Endothelial cell (in vitro differentiated cells): ENCODE measurements around the gene SEMA4D. TPM values are rescaled to one million over a fixed set of nuclear protein-coding genes. Genes with fewer than 3 reads are reported as not detected.

ENCODE experiments used
- DNase-seq: peaks from one replicate; pipeline ENCODE4 v3.0.0; 2021; ENCODE audit warnings: low spot score
- H3K27ac Mint-ChIP-seq: one replicate; pipeline ENCODE4 v1.8.0; 2021; ENCODE audit warnings: mixed read lengths, inconsistent platforms; ENCODE audit not compliant: unreplicated experiment
- H3K27me3 Mint-ChIP-seq: one replicate; pipeline ENCODE4 v1.8.0; 2021; ENCODE audit warnings: mild to moderate bottlenecking, moderate library complexity, mixed read lengths, inconsistent platforms; ENCODE audit not compliant: unreplicated experiment
- H3K36me3 Mint-ChIP-seq: one replicate; pipeline ENCODE4 v1.8.0; 2021; ENCODE audit warnings: mild to moderate bottlenecking, low read depth, mixed read lengths, inconsistent platforms; ENCODE audit not compliant: unreplicated experiment
- H3K4me1 Mint-ChIP-seq: one replicate; pipeline ENCODE4 v1.8.0; 2021; ENCODE audit warnings: mild to moderate bottlenecking, mixed read lengths, inconsistent platforms; ENCODE audit not compliant: unreplicated experiment
- H3K4me3 Mint-ChIP-seq: one replicate; pipeline ENCODE4 v1.8.0; 2021; ENCODE audit warnings: mild to moderate bottlenecking, mixed read lengths, inconsistent platforms; ENCODE audit not compliant: unreplicated experiment
- H3K9me3 Mint-ChIP-seq: one replicate; pipeline ENCODE4 v1.8.0; 2021; ENCODE audit warnings: mixed read lengths, inconsistent platforms; ENCODE audit not compliant: unreplicated experiment
- total RNA-seq: library from RNA; stranded (reverse); fragmentation: NEBNext Ultra II Directional; extraction: Animal tissue kit (Norgen Biotek cat#: 25700); gene quantifications from one replicate; pipeline ENCODE4 v1.2.1, GENCODE V29; 2021; ENCODE audit not compliant: unreplicated experiment
- TF ChIP-seq, protein P1 (sequence below): fragments of 200-600 bp; sonication (generic); IDR thresholded peaks from one replicate; pipeline ENCODE4 v1.5.0; 2021; ENCODE audit warnings: antibody characterized with exemption; ENCODE audit not compliant: unreplicated experiment

The SEMA4D gene
- total RNA-seq, 1 donor from 2014 or later = 14.8 TPM

DNA sequence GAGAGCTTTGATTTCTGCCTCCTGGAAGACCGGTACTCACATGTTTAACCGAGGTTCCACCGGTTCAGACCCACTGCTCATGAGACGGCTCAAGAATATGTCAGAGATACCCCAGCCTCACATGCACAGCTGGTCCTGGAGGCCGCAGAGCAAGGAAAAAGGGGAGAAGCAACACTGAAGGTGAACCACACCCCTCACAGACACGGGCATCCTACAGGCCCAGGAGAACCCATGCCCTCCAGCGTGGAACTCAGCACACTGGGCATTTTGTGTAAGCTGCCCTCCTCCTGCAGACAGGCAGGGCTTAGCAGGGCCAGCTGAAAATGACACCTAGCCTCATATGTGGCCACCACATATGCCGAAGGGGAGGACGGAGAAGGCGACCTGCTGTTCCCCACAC lies 37.4 kb downstream of the SEMA4D start:
- peaks cover 6% of the 10 kb centered on the region for H3K27me3 Mint-ChIP-seq
- peaks cover 15% of the 10 kb centered on the region for H3K4me1 Mint-ChIP-seq
- H3K4me3 Mint-ChIP-seq = no peak overlapping the region
- no peaks in the 10 kb centered on the region for H3K36me3 Mint-ChIP-seq
- no peak for DNase-seq
- H3K27ac Mint-ChIP-seq = no peak overlapping the region
- H3K9me3 Mint-ChIP-seq = no peaks in the 10 kb centered on the region
- TF ChIP-seq, protein P1, sequence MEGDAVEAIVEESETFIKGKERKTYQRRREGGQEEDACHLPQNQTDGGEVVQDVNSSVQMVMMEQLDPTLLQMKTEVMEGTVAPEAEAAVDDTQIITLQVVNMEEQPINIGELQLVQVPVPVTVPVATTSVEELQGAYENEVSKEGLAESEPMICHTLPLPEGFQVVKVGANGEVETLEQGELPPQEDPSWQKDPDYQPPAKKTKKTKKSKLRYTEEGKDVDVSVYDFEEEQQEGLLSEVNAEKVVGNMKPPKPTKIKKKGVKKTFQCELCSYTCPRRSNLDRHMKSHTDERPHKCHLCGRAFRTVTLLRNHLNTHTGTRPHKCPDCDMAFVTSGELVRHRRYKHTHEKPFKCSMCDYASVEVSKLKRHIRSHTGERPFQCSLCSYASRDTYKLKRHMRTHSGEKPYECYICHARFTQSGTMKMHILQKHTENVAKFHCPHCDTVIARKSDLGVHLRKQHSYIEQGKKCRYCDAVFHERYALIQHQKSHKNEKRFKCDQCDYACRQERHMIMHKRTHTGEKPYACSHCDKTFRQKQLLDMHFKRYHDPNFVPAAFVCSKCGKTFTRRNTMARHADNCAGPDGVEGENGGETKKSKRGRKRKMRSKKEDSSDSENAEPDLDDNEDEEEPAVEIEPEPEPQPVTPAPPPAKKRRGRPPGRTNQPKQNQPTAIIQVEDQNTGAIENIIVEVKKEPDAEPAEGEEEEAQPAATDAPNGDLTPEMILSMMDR = no peak

DNA sequence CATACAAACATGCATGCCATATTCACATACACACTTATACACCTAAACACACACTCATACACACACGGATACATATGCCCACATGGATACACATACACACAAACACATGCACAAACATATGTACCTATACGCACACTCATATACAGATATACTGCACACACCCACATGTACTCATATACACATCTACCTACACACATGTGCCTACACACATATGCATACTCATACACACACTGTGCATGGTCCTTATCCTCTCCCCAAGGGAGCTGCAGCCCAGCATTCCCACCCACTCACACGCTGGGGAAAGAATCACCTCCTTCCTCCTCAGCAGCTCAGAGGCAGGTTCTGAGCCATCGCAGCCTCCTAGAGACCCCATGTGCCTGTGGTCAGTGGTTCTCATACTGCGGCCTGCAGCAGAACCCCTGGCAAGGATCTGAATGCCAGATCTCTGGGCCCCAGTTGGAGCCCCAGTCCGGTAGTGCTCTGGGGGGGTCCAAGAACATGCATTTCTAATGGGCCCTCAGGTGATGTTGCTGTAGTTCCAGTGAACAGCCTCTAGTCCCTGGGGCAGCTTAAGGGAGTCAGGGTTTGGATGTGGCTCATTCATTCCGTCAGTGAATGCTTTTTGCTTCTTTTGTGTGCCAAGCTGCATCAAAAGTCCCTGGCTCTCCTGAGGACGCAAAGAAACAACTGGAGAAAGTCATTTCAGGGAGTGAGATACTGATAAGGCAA lies 39.0 kb downstream of the SEMA4D start:
- Mint-ChIP-seq H3K27me3 (peaks cover 7% of the 10 kb centered on the region), H3K4me1 (peaks cover 13% of the 10 kb centered on the region), H3K27ac (no peak overlapping the region), H3K9me3 (no peaks in the 10 kb centered on the region), H3K36me3 (no peaks in the 10 kb centered on the region), H3K4me3 (no peak overlapping the region)
- TF ChIP-seq, protein P1 = no peak
- no peak for DNase-seq

DNA sequence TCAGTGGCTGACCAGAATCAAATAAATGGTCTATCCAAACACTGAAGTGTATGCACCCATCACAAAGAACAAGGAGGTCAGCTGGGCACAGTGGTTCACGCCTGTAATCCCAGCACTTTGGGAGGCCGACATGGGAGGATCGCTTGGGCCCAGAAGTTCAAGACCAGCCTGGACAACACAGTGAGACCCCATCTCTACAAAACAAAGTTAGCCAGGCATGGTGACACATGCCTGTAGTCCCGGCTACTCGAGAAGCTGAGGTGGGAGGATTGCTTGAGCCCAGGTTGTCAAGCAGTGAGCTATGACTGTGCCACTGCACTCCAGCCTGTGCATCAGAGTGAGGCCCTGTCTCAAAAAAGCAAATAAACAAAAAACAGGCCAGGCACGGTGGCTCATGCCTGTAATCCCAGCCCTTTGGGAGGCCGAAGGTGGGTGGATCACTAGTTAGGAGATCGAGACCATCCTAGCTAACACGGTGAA lies 40.5 kb downstream of the SEMA4D start:
- peaks cover 12% of the 10 kb centered on the region for H3K4me1 Mint-ChIP-seq
- no peaks in the 10 kb centered on the region for H3K9me3 Mint-ChIP-seq
- TF ChIP-seq, protein P1 = no peak
- no peak overlapping the region for H3K4me3 Mint-ChIP-seq
- H3K27ac Mint-ChIP-seq = no peak overlapping the region
- DNase-seq = no peak
- peaks cover 7% of the 10 kb centered on the region for H3K27me3 Mint-ChIP-seq
- no peaks in the 10 kb centered on the region for H3K36me3 Mint-ChIP-seq

DNA sequence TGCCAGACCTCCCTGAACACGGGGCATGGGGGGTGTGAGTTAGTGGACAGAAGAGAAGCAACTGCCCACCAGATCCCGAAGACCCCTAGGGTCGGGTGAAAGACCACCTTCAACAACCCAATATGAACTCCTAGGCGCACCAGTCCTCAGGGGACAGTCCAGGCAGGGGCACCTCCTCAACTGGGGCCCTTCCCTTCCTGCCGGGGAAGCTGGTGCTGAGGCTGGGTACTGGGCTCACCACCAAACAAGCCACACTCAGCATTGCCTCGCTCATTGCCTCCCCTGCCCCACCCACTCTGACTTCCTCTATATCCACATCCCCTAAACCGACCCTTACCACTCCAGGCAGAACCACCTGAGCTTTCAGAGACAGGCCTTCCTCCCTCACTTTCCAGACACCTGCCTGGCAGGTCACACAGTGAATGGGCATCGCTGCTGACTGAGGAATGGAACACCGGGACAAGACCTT lies 42.5 kb downstream of the SEMA4D start:
- no peak overlapping the region for H3K4me3 Mint-ChIP-seq
- no peak for DNase-seq
- H3K27me3 Mint-ChIP-seq = peaks cover 7% of the 10 kb centered on the region
- peaks cover 7% of the 10 kb centered on the region for H3K4me1 Mint-ChIP-seq
- H3K36me3 Mint-ChIP-seq = no peaks in the 10 kb centered on the region
- no peak overlapping the region for H3K27ac Mint-ChIP-seq
- H3K9me3 Mint-ChIP-seq = no peaks in the 10 kb centered on the region
- TF ChIP-seq, protein P1 = no peak
